GM21528 (cell line): ENCODE data around the gene SPACA4.
"Not testable (repeated sequence)": the region's sequence is repeated elsewhere in the genome, so short reads cannot be mapped to it uniquely, and the experiment has no call there.

Experiments
- ATAC-seq: cut with Tn5 transposase; IDR thresholded peaks from one replicate; pipeline ENCODE4 v1.9.1; 2021; ENCODE audit warnings: mild to moderate bottlenecking, moderate library complexity; ENCODE audit not compliant: unreplicated experiment, low FRiP score

The SPACA4 gene

GRCh38 chr19:48617146-48617937 is 10.8 kb downstream of the SPACA4 start:
- no peak for ATAC-seq

GRCh38 chr19:48618278-48618915 is 11.9 kb downstream of the SPACA4 start:
- ATAC-seq = no peak

- peak; percentile 79 for ATAC-seq
These were observed 12.6 kb downstream of the SPACA4 start, which contains the start of the genes RPL18 and SPHK2 for GRCh38 chr19:48618916-48619691. TSS of gene RPL18 (minus strand) at chr19:48619178. CDS start at chr19:48619143, 35 bp downstream. TSS of gene SPHK2 (plus strand) at chr19:48619506. CDS start at chr19:48620515, 1,009 bp downstream.

GRCh38 chr19:48619692-48620585 is 13.4 kb downstream of the SPACA4 start:
- ATAC-seq = no peak

DNA sequence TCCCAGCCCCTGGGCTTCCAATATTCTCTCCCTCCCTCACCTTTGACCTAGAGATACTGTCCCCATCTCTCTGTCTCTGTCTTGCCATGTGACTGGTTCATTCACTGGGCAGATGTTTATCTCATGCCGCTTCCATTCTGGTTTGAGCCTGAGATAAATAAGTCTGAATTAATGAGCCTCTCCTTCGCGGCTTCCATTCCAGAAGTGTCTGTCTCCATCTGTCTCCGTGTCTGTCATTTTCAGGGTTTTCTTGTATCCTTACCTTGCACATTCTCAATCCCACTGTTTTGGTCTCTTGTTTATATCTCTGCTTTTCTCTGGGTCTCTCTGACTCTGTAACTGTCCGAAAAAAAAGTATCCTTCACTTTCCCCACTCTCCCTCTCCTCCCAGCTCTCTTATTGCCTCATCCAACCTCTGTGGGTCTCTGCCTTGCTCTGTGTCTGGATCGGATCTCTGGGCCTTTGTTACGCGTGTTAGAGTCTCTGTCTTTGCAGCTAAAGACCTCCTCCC is 17.1 kb downstream of the SPACA4 start:
- ATAC-seq = no peak

- peak; percentile 52 for ATAC-seq
These were observed 17.6 kb downstream of the SPACA4 start for GRCh38 chr19:48624067-48624594.

DNA sequence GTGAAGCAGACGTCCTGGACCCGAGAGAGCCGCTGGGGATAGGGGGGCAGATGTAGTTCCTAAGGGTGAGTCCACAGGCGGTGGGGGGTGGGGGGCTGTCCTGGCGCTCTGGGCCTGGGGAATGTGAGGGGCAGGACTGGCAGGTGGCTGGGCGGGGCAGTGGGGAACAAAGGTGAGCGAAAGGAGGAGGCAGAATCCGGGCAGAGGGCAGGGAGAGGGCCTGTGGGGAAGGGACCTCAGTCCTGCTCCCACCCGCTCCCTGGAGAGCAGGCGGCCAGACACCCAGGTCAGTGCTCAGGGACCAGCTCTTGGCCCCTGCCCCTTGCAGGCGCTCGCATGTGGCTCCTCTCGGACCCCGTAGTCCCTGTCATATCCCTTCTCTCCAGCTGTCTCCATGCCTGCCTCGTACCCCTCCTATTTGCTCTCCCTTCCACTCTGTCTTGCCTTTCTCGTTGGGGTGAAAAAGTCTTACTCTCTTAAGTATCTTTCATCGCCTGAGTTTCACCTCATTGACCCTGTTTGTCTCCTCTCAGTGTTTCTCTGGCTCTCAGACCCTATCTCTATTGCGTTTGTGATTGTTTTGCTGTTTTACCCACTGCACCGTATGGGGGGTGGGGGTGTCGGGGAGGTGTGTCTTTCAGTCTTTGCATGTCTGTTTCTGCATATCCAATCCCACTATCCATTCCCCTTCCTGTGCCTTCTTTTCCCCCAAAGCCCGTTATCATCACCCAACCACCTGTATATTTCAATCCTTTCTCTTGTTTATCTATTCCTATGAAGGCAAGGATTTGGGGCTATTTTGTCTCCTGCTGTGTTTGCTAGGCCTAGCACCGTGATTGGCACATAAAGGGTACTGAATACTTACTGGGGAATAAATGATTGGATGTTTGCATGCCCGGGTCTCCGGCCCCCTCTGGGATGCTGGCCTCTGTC is 18.5 kb downstream of the SPACA4 start:
- ATAC-seq = no peak

GRCh38 chr19:48625891-48626327 is 19.4 kb downstream of the SPACA4 start:
- no peak for ATAC-seq

DNA sequence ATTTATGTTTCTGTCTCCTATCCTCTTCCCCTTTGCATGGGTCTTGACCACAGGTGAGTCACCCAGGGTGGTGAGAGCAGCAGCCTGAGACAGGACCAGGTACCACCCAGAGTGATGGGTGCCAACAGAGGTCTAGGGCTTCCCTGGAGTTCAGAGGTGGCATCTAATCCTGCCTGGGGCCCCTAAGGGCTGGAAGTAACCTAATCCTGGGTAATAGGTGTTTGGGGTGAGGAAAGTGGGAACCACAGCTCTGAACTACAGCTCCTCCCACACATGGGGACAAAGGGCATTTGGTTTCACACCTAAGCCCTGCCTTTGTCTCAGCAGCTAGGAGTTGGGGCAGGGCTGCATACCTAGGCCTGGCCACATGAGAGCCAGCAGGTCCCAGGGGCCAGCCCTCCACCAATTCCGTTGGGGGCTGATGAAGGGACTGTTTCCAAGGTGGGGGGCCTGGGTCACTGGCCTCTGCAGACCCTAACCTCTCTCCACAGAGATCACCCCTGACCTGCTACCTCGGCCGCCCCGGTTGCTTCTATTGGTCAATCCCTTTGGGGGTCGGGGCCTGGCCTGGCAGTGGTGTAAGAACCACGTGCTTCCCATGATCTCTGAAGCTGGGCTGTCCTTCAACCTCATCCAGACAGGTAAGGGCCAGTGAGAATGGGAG is 20.8 kb downstream of the SPACA4 start:
- no peak for ATAC-seq

DNA sequence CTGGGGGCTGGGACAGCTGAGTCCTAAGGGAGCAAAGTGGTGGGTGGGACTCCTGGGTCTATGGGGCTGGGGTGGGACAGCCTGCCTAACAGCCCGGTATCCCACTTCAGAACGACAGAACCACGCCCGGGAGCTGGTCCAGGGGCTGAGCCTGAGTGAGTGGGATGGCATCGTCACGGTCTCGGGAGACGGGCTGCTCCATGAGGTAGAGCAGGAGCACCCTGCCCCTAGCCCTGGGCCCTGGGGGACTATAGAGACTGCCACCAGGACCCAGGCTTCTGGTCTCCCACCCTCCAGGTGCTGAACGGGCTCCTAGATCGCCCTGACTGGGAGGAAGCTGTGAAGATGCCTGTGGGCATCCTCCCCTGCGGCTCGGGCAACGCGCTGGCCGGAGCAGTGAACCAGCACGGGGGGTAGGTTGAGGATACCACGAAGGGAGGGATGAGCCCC is 21.3 kb downstream of the SPACA4 start:
- no peak for ATAC-seq

DNA sequence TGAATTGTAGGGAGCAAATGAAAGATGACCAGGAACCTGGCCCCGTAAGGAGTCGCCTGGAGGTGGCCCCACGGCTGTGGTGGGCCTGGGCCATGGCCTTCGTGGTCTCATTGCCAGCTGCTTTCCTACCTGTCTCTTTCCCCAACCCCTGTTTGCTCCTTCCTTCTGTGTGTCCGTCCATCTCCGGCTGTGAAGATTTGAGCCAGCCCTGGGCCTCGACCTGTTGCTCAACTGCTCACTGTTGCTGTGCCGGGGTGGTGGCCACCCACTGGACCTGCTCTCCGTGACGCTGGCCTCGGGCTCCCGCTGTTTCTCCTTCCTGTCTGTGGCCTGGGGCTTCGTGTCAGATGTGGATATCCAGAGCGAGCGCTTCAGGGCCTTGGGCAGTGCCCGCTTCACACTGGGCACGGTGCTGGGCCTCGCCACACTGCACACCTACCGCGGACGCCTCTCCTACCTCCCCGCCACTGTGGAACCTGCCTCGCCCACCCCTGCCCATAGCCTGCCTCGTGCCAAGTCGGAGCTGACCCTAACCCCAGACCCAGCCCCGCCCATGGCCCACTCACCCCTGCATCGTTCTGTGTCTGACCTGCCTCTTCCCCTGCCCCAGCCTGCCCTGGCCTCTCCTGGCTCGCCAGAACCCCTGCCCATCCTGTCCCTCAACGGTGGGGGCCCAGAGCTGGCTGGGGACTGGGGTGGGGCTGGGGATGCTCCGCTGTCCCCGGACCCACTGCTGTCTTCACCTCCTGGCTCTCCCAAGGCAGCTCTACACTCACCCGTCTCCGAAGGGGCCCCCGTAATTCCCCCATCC is 22.1 kb downstream of the SPACA4 start:
- no peak for ATAC-seq

- ATAC-seq = no peak
These were observed 22.7 kb downstream of the SPACA4 start for GRCh38 chr19:48629297-48629598.

- no peak for ATAC-seq
These were observed 23.2 kb downstream of the SPACA4 start for GRCh38 chr19:48629599-48630295.

DNA sequence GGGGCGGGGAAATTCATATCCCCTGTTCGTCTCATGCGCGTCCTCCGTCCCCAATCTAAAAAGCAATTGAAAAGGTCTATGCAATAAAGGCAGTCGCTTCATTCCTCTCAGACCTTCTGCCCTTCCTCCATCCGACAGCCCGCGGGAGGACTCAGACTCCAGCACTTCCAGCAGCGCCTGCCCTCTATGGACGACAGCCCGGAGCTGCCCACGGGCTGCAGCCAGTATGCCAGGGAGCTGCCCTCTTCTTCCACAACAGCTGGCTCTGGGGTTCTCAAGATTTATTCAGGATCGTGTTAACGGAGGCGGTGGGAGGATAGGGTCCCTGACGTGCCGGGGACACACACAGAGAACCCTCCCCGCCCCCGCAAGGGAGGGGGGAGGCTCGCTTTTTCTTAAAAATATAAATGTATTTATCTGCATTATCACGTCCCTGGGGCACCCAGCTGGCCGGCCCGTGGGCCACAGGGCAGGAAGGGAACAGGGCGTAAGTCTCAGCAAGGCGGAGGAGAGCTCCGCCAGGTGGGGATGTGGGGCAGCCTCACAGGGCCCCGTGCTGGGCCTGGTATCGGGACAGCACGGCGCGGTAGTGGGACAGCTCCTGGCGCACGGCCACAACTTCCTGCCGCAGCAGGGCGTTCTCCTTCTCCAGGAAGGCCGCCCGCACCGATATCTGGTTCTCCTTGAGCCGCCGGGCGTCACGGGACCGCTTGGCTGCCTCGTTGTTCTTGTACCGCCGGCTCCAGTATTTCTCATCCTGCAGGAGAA is 23.9 kb downstream of the SPACA4 start:
- ATAC-seq = no peak

GRCh38 chr19:48631225-48631624 is 24.7 kb downstream of the SPACA4 start:
- ATAC-seq = no peak

DNA sequence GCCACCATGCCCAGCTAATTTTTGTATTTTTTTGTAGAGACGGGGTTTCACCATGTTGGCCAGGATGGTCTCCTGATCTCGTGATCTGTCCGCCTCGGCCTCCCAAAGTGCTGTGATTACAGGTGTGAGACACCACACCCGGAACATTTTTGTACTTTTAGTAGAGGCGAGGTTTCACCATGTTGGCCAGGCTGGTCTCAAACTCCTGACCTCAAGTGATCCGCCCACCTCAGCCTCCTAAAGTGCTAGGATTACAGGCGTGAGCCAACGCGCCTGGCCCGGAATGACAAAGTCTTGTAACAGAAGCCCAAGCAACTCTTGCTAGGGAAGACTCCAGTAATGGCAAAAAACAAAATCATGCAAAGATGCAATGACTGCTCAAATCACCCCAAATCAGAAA is 25.7 kb downstream of the SPACA4 start:
- ATAC-seq = not testable (repeated sequence)
